Hematopoietic multipotent progenitor cell treated with erythropoietin and hydrocortisone succinate and interleukin-3 and kit ligand, for 4 days (in vitro differentiated cells): ENCODE results near the gene WDR6.
"Not testable (repeated sequence)": the region's sequence is repeated elsewhere in the genome, so short reads cannot be mapped to it uniquely, and the experiment has no call there.

Experiments used
- DNase-seq: peaks from one replicate; pipeline ENCODE4 v3.0.0-alpha.2; 2015

WDR6 gene

DNA sequence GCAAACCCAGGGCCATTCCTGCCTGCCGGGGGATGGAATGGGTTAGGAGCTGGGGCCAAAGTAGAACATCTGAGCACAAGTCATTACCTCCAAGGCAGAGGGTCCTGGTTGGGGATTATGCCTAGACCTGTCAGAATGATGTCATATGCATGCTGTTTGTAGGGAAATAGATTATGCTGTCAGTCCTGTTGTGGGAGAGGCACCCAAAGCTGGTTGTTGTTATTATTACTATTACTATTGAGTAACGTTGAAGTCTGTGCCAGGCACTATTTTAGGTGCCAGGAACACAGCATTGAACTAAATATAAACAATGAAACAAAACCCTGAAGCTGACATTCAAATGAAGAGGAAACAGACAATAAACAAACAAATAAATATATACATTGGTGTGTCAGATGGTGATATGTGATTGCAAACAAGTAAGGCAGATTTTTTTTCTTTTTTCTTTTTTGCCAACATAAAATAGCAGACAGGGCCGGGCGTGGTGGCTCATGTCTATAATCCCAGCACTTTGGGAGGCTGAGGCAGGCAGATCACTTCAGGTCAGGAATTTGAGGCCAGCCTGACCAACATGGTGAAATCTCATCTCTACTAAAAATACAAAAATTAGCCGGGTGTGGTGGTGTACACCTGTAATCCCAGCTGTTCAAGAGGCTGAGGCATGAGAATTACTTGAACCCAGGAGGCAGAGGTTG, 15.2 kb upstream of the WDR6 start:
- DNase-seq, result no peak

DNA sequence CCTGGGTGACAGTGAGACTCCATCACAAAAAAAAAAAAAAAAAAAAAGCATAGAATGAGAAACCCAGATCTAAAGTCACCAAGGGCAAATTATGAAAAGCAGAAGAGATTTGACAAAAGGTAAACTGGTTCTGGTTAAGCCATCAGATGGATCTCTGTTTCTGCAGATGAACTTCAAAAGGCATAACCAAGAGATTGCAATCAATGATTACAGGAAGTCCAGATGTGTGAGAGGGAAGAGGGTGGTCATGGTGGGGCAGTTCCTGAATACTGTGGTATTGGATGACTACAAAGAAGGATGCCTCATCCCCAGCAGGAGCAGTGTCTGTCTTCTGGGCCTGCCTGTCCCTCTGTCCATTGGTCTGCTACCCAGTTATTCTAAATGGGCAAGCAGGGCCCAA, 13.4 kb upstream of the WDR6 start:
- peak; percentile 40 for DNase-seq

- no peak for DNase-seq
Measured at GRCh38 chr3:48996640-48997039, 10.6 kb upstream of the WDR6 start.

GRCh38 chr3:48997102-48997635, 10.0 kb upstream of the WDR6 start:
- DNase-seq, result no peak

GRCh38 chr3:48997714-48998637, 9.2 kb upstream of the WDR6 start:
- DNase-seq, result no peak

GRCh38 chr3:48999085-48999858, 7.9 kb upstream of the WDR6 start:
- no peak for DNase-seq

GRCh38 chr3:49001155-49001554, 6.0 kb upstream of the WDR6 start:
- peak; percentile 31 for DNase-seq

DNA sequence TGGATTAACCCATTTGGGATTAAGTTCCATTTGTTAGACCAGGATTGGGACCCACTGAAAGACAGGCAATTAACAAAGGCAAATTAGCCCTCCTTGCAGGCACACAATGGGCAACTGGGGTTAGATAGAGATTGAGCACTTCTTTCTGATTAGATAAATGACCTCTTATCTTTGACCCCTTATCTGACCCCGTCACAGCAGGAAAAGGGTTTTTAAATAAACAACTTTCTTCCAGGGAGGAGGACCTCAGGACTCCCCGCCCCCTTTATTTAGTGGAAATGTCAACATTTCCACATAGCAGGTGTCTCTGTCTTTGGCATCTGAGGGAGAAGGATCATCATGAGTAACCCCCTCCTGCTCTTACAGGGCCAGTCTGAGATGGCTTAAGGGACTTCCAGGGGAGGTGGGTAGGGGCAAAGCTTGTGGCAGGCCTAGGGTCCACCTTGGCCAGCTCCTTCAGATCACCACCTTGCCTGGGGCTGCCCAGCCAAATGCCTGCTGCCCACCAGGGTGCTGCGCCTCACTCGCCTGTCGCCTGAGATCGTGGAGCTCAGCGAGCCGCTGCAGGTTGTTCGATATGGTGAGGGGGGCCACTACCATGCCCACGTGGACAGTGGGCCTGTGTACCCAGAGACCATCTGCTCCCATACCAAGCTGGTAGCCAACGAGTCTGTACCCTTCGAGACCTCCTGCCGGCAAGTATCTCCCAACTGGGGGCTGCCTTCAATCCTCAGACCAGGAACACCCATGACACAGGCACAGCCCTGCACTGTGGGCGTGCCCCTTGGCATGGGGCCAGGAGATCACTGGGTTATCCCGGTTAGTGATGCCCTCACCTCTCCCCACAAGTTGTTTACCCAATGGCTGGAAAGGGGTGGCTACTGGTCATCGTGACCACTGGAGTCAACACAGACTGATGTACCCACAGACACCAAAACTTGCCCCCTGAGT, 2.6 kb upstream of the WDR6 start:
- peak; percentile 63 for DNase-seq

GRCh38 chr3:49005303-49005680, 1.9 kb upstream of the WDR6 start:
- DNase-seq, result no peak

GRCh38 chr3:49005998-49006397, 1.2 kb upstream of the WDR6 start:
- DNase-seq, result no peak

- peak; percentile 60 for DNase-seq
Measured at GRCh38 chr3:49006408-49007067, 653 bp upstream of the WDR6 start.

- DNase-seq, result peak; percentile 98
Measured at GRCh38 chr3:49007771-49008528, 759 bp downstream of the WDR6 start.

DNA sequence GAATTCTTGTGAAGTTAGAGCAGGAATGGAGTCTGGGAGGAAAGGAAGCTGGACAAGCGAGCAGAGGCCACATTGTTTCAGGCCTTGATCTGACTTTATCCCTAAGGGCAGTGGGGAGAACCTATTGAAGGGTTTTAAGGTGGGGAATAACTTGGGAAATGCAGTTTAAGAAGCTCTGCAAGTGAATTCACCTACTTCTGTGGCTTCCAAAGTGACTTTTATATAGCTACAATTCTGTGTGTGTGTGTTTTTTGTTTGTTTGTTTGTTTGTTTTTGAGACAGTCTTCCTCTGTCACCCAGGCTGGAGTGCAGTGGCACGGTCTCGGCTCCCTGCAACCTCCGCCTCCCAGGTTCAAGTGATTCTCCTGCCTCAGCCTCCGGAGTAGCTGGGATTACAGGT, 1.4 kb downstream of the WDR6 start:
- DNase-seq, result not testable (repeated sequence)

DNA sequence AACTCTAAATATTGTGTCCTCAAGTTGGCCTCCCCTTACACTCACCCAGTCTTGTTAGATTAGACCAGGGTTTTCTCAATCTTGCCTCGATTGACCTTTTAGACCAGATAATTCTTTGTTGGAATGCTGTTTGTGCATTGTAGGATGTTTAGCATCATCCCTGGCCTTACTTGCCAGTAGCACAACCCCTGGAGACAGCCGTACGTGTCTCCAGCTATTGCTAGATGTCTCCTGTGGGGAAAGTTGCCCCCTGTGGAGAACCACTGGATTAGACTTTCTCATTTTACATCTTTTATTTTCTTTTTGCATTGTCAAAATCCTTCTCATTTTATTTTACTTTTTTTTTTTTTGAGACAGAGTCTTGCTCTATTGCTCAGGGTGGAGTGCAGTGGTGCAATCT, 2.2 kb downstream of the WDR6 start:
- no peak for DNase-seq

DNA sequence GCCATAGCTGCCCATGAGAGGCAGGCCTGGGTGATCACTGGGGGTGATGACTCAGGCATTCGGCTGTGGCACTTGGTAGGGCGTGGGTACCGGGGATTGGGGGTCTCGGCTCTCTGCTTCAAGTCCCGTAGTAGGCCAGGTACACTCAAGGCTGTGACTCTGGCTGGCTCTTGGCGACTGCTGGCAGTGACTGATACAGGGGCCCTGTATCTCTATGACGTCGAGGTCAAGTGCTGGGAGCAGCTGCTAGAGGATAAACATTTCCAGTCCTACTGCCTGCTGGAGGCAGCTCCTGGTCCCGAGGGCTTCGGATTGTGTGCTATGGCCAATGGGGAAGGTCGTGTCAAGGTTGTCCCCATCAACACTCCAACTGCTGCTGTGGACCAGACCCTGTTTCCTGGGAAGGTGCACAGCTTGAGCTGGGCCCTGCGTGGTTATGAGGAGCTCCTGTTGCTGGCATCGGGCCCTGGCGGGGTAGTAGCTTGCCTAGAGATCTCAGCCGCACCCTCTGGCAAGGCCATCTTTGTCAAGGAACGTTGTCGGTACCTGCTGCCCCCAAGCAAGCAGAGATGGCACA, 5.3 kb downstream of the WDR6 start:
- DNase-seq, result no peak

- DNase-seq, result no peak
Measured at GRCh38 chr3:49013113-49013737, 6.0 kb downstream of the WDR6 start.

GRCh38 chr3:49013738-49014660, 6.8 kb downstream of the WDR6 start:
- DNase-seq, result peak; percentile 78

DNA sequence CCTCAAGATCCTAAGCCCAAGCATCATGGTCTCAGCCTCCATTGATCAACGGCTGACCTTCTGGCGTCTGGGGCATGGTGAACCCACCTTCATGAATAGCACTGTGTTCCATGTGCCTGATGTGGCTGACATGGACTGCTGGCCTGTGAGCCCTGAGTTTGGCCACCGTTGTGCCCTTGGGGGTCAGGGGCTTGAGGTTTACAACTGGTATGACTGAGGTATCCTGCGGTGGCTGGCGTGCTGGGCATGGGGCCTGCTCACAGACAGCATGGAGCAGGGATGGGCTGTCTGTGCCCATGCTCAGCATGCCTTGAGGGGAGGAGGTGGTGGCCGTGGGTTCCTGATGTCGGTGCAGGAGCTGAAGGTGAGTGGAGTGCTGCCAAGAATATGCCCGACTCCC, 7.9 kb downstream of the WDR6 start:
- DNase-seq, result no peak

GRCh38 chr3:49015765-49016164, 8.6 kb downstream of the WDR6 start:
- DNase-seq, result no peak
